Smooth muscle cell of bladder (primary cell): ENCODE results near the gene HOXD13. TPM values are rescaled to one million over a fixed set of nuclear protein-coding genes. Genes with fewer than 3 reads are reported as not detected.

Source experiments
- total RNA-seq: library from RNA; depleted of rRNA; stranded (reverse); fragments of >200 nt; gene quantifications from 2 replicates; pipeline ENCODE4 v1.2.3, GENCODE V29; 2014

Gene HOXD13
- total RNA-seq: 0.09 and 0.28 TPM in 2 replicates

GRCh38 chr2:176092270-176093144 is at the start of gene HOXD13:
TSS of gene HOXD13 (plus strand) at chr2:176092721. CDS start at chr2:176092891, 170 bp downstream.

GRCh38 chr2:176083796-176084261 is 8.7 kb upstream of the HOXD13 start, which contains the start of gene EVX2:
TSS of gene EVX2 (minus strand) at chr2:176083962. CDS start at chr2:176083776, 186 bp downstream.

DNA sequence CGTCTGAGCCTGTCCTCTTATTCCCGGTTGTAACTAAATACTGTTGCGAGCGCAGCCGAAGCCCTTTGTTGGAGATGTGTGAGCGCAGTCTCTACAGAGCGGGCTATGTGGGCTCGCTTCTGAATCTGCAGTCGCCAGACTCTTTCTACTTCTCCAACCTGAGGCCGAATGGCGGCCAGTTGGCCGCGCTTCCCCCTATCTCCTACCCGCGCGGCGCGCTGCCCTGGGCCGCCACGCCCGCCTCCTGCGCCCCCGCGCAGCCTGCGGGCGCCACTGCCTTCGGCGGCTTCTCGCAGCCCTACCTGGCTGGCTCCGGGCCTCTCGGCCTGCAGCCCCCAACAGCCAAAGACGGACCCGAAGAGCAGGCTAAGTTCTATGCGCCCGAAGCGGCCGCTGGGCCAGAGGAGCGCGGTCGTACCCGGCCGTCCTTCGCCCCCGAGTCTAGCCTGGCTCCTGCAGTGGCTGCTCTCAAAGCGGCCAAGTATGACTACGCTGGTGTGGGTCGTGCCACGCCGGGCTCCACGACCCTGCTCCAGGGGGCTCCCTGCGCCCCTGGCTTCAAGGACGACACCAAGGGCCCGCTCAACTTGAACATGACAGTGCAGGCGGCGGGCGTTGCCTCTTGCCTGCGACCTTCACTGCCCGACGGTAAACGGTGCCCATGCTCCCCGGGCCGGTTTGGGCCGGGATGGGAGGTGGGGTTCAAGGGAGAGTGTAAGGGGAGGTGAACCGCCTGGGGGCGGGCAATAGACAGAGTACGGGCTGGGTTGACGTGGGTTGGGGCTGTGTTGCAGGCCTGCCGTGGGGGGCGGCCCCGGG is 7.4 kb downstream of the HOXD13 start, which contains the start of gene HOXD12:
TSS of gene HOXD12 (plus strand) at position 68 of the 819 bp plus-strand sequence. CDS start at position 75, 7 bp downstream.

GRCh38 chr2:176106581-176107539 is 14.3 kb downstream of the HOXD13 start, which contains the start of gene HOXD11:
TSS of gene HOXD11 (plus strand) at chr2:176107280. CDS start at chr2:176107356, 76 bp downstream.

DNA sequence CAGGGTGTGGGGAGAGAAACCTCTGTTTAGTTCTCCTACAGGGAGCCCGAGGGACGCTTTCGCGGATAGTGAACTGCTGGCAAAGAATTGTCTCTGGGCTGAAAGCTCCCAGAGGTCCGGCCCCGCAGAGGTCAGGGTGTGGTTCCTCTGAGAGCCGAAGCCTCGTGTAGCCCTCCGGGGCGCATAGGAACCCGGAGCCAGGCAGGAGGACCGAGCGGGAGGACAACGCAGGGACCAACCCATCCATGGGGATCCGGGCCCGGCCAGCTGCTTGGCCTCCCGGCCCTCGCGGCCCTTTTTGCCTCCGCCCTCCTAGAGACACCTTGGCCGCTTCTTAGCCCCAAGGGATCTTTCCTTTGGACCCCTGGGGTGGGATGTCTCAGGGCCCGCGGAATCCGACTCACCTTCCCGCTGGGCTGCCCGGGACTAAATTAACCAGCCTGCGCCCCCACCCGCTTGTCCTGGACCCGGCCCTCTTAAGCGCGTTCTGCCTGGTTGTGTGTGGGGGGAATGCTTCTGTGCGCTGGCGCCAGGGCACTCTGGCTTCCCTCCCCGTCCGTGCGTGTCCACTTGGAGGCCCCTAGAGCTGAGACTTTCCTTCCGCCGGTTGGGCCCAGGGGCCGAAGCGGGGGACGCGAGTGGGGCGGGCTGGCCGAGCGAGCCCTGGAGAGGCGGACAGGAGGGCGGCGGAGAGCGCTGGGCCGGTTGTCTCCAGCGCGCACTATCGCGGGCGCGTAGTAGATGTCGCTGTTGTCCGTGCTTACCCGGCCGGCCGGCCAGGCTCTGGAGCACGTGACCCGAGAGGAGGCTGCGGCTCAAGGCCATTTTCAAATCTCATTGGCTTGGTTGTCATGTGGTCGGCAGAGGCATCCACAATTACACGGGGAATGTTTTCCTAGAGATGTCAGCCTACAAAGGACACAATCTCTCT is 23.6 kb downstream of the HOXD13 start, which contains the start of gene HOXD10:
TSS of gene HOXD10 (plus strand) at position 896 of the 931 bp plus-strand sequence. CDS start 56 bp downstream, outside the sequence.

DNA sequence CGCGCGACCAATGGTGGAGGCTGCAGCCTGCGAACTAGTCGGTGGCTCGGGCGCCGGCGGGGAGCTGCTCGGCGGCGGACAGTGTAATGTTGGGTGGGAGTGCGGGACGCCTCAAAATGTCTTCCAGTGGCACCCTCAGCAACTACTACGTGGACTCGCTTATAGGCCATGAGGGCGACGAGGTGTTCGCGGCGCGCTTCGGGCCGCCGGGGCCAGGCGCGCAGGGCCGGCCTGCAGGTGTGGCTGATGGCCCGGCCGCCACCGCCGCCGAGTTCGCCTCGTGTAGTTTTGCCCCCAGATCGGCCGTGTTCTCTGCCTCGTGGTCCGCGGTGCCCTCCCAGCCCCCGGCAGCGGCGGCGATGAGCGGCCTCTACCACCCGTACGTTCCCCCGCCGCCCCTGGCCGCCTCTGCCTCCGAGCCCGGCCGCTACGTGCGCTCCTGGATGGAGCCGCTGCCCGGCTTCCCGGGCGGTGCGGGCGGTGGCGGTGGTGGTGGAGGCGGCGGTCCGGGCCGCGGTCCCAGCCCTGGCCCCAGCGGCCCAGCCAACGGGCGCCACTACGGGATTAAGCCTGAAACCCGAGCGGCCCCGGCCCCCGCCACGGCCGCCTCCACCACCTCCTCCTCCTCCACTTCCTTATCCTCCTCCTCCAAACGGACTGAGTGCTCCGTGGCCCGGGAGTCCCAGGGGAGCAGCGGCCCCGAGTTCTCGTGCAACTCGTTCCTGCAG is 30.3 kb downstream of the HOXD13 start, which contains the start of gene HOXD9:
TSS of gene HOXD9 (plus strand) at position 37 of the 728 bp plus-strand sequence. CDS start at position 87, 50 bp downstream.

DNA sequence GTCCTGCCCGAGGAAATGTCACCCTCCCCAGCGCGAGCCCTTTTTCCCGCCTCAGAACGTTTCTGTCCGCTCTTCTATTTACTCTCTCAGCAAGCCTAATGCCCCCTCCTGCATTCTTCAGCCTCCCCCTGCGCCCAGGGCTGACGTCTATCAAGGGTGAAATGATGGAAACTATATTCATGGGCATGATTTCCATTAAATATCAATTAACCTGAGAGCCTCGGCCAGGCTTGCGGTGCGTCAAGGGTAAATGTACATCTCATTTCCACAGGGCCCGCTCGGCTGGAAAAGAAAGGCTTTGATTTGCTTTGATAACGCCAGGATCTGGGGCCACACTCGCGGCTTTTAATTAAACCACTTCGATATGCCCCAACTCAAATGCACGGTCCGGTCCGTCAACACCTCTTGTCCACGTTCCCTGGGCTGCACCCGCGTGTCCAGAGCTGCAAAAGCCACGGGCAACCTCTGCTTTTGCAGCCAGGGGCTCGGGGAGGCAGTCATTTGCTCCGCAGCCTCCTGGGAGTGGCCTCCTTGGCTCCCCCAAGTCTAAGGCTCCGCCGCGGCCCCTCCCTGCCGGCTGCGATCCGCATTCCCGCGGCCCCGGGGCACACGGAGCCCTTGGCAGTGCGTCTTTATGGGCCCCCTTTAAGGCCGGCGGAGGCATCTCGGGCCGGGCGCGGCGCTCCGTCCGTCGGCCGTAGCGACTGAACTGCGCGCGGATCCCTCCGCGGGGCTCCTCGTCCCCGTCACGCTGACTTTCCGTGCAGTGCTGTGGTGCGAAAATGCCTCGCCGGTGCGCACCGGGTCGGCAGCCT is 36.7 kb downstream of the HOXD13 start, which contains the start of gene HOXD8:
TSS of gene HOXD8 (plus strand) at position 724 of the 815 bp plus-strand sequence. CDS start 662 bp downstream, outside the sequence.

Other genes with a start within 250 kb of the HOXD13 start
- 20.1 and 28.8 TPM in 2 replicates for gene LNPK, start 90.5 kb upstream of the HOXD13 start, total RNA-seq
- under 0.01 TPM in 1 of 2 replicates, not detected in the other for gene EVX2, start 8.8 kb upstream of the HOXD13 start, total RNA-seq
- gene HOXD12, start 7.1 kb downstream of the HOXD13 start, total RNA-seq: not detected in 2 replicates
- 0.14 and 0.18 TPM in 2 replicates for gene HOXD11, start 14.6 kb downstream of the HOXD13 start, total RNA-seq
- gene HOXD10, start 24.1 kb downstream of the HOXD13 start, total RNA-seq: under 0.01 and 0.18 TPM in 2 replicates
- 0.18 and 0.28 TPM in 2 replicates for gene HOXD9, start 30.0 kb downstream of the HOXD13 start, total RNA-seq
- 1.1 and 1.6 TPM in 2 replicates for gene HOXD8, start 37.0 kb downstream of the HOXD13 start, total RNA-seq
- gene HOXD4, start 58.8 kb downstream of the HOXD13 start, total RNA-seq: under 0.01 and 0.18 TPM in 2 replicates
- 0.14 and 0.28 TPM in 2 replicates for gene HOXD3, start 64.6 kb downstream of the HOXD13 start, total RNA-seq
- gene HOXD1, start 95.9 kb downstream of the HOXD13 start, total RNA-seq: not detected in 2 replicates
- gene MTX2, start 176.7 kb downstream of the HOXD13 start, total RNA-seq: 18.5 and 24.2 TPM in 2 replicates